Measurements from ENCODE around the gene FLYWCH2.
A peak's percentile ranks its signal among the peaks of the same experiment; 100 is the strongest.

Gene FLYWCH2

GRCh38 chr16:2902337-2903130 is 19.5 kb downstream of the FLYWCH2 start:
- no peak overlapping the region for H3K4me3 ChIP-seq (ENCODE audit: low read length in 2 of 2)
- peaks cover 0 to 1% (median 0%) of the 10 kb centered on the region in 3 experiments for H3K27me3 ChIP-seq (ENCODE audit: control insufficient read depth in 3 of 3, insufficient read depth in 3 of 3, low read depth in 1 of 3, low read length in 3 of 3)
- no peak overlapping the region for H2AK5ac ChIP-seq (ENCODE audit: low read depth, low read length)
- H3K23ac ChIP-seq (ENCODE audit: low read depth, low read length, poor library complexity): no peak overlapping the region
- no peaks in the 10 kb centered on the region for H3K9me3 ChIP-seq (replicated peaks in 1 of 2; ENCODE audit: control insufficient read depth in 2 of 2, insufficient read depth in 1 of 2, low read depth in 1 of 2, low read length in 2 of 2)
- H3K36me3 ChIP-seq (replicated peaks in 1 of 2; ENCODE audit: control insufficient read depth in 2 of 2, insufficient read depth in 2 of 2, low read length in 2 of 2): no peaks in the 10 kb centered on the region
- H3K4me2 ChIP-seq (ENCODE audit: insufficient read depth, low read length, poor library complexity, severe bottlenecking): no peak overlapping the region
- no peak overlapping the region for H2BK12ac ChIP-seq (ENCODE audit: low read length)
- H3K9ac ChIP-seq (ENCODE audit: low read depth, low read length, poor library complexity): no peak overlapping the region
- no CpG with 5 or more reads among the region's 9 CpGs for WGBS, 2 donors (ENCODE audit: extremely low coverage in 2 of 2, insufficient read length in 2 of 2, insufficient replicate concordance in 1 of 2)
- H2BK120ac ChIP-seq (ENCODE audit: low read depth, low read length): no peak overlapping the region
- no peak overlapping the region for H4K8ac ChIP-seq (ENCODE audit: low read depth, low read length)
- no peak overlapping the region for H2BK5ac ChIP-seq (ENCODE audit: low read length)
- no peak overlapping the region for H2AFZ ChIP-seq (ENCODE audit: low read length)
- no peak overlapping the region for H3K18ac ChIP-seq (ENCODE audit: low read length)
- no peaks in the 10 kb centered on the region for H3K79me1 ChIP-seq (ENCODE audit: low read depth, low read length)
- no peak for DNase-seq (ENCODE audit: low spot score)
- no peak overlapping the region for H3K14ac ChIP-seq (ENCODE audit: low read length)
- H2BK15ac ChIP-seq (ENCODE audit: low read length): no peak overlapping the region
- H3K4me1 ChIP-seq (ENCODE audit: control insufficient read depth in 2 of 2, insufficient read depth in 1 of 2, low read depth in 1 of 2, low read length in 2 of 2): peaks cover 12 to 17% of the 10 kb centered on the region in 2 donors
- H3K4ac ChIP-seq (ENCODE audit: low read length): no peak overlapping the region
- H4K91ac ChIP-seq (ENCODE audit: low read depth, low read length, poor library complexity): no peak overlapping the region
- H3K27ac ChIP-seq (replicated peaks; ENCODE audit: low read length): no peak overlapping the region

- H2BK15ac ChIP-seq (ENCODE audit: low read length): peak overlapping the region; percentile 75
Observed at GRCh38 chr16:2904100-2904921, 21.3 kb downstream of the FLYWCH2 start.

GRCh38 chr16:2904922-2905240 is 21.9 kb downstream of the FLYWCH2 start:
- Histone ChIP-seq H3K27me3 (ENCODE audit: control insufficient read depth in 3 of 3, insufficient read depth in 3 of 3, low read depth in 1 of 3, low read length in 3 of 3) (peaks cover 0 to 1% (median 0%) of the 10 kb centered on the region in 3 experiments), H2AK5ac (ENCODE audit: low read depth, low read length) (peak overlapping the region; percentile 94), H2BK120ac (ENCODE audit: low read depth, low read length) (no peak overlapping the region), H2AFZ (ENCODE audit: low read length) (peak overlapping the region; percentile 76), H2BK12ac (ENCODE audit: low read length) (peak overlapping the region; percentile 41), H3K14ac (ENCODE audit: low read length) (peak overlapping the region; percentile 75), H3K18ac (ENCODE audit: low read length) (peak overlapping the region; percentile 97), H3K36me3 (replicated peaks in 1 of 2; ENCODE audit: control insufficient read depth in 2 of 2, insufficient read depth in 2 of 2, low read length in 2 of 2) (no peaks in the 10 kb centered on the region), H3K23ac (ENCODE audit: low read depth, low read length, poor library complexity) (peak overlapping the region; percentile 100), H3K4me2 (ENCODE audit: insufficient read depth, low read length, poor library complexity, severe bottlenecking) (peak overlapping the region; percentile 98), H4K91ac (ENCODE audit: low read depth, low read length, poor library complexity) (no peak overlapping the region), H3K79me1 (ENCODE audit: low read depth, low read length) (no peaks in the 10 kb centered on the region), H3K4me1 (ENCODE audit: control insufficient read depth in 2 of 2, insufficient read depth in 1 of 2, low read depth in 1 of 2, low read length in 2 of 2) (peaks cover 2 to 3% of the 10 kb centered on the region in 2 donors), H2BK5ac (ENCODE audit: low read length) (peak overlapping the region; percentile 82), H3K4me3 (ENCODE audit: low read length in 2 of 2) (peak overlapping the region; percentile 89 to 93), H3K27ac (replicated peaks; ENCODE audit: low read length) (peak overlapping the region; percentile 46), H2BK15ac (ENCODE audit: low read length) (peak overlapping the region; percentile 75), H3K4ac (ENCODE audit: low read length) (peak overlapping the region; percentile 37), H3K9ac (ENCODE audit: low read depth, low read length, poor library complexity) (peak overlapping the region; percentile 93), H4K8ac (ENCODE audit: low read depth, low read length) (no peak overlapping the region), H3K9me3 (replicated peaks in 1 of 2; ENCODE audit: control insufficient read depth in 2 of 2, insufficient read depth in 1 of 2, low read depth in 1 of 2, low read length in 2 of 2) (no peaks in the 10 kb centered on the region)
- no peak for DNase-seq (ENCODE audit: low spot score)
- WGBS, 2 donors (ENCODE audit: extremely low coverage in 2 of 2, insufficient read length in 2 of 2, insufficient replicate concordance in 1 of 2): no CpG with 5 or more reads among the region's 32 CpGs

More at GRCh38 chr16:2904100-2904921, 21.3 kb downstream of the FLYWCH2 start:
- H3K4ac ChIP-seq (ENCODE audit: low read length): peak overlapping the region; percentile 17
- H3K36me3 ChIP-seq (replicated peaks in 1 of 2; ENCODE audit: control insufficient read depth in 2 of 2, insufficient read depth in 2 of 2, low read length in 2 of 2): no peaks in the 10 kb centered on the region
- no peak overlapping the region for H4K91ac ChIP-seq (ENCODE audit: low read depth, low read length, poor library complexity)
- WGBS, 2 donors (ENCODE audit: extremely low coverage in 2 of 2, insufficient read length in 2 of 2, insufficient replicate concordance in 1 of 2): no CpG with 5 or more reads among the region's 62 CpGs
- peak overlapping the region; percentile 82 for H2BK5ac ChIP-seq (ENCODE audit: low read length)
- H2BK120ac ChIP-seq (ENCODE audit: low read depth, low read length): no peak overlapping the region
- peak overlapping the region; percentile 75 for H3K14ac ChIP-seq (ENCODE audit: low read length)
- H2AFZ ChIP-seq (ENCODE audit: low read length): peak overlapping the region; percentile 76
- DNase-seq (ENCODE audit: low spot score): peak; percentile 86
- peak overlapping the region; percentile 98 for H3K4me2 ChIP-seq (ENCODE audit: insufficient read depth, low read length, poor library complexity, severe bottlenecking)
- H4K8ac ChIP-seq (ENCODE audit: low read depth, low read length): no peak overlapping the region
- no peak overlapping the region for H2BK12ac ChIP-seq (ENCODE audit: low read length)
- peak overlapping the region; percentile 97 for H3K18ac ChIP-seq (ENCODE audit: low read length)
- H3K4me3 ChIP-seq (ENCODE audit: low read length in 2 of 2): peak overlapping the region; percentile 89 to 93
- H3K27me3 ChIP-seq (ENCODE audit: control insufficient read depth in 3 of 3, insufficient read depth in 3 of 3, low read depth in 1 of 3, low read length in 3 of 3): peaks cover 0 to 1% (median 0%) of the 10 kb centered on the region in 3 experiments
- H3K4me1 ChIP-seq (ENCODE audit: control insufficient read depth in 2 of 2, insufficient read depth in 1 of 2, low read depth in 1 of 2, low read length in 2 of 2): peaks cover 3 to 4% of the 10 kb centered on the region in 2 donors
- H3K23ac ChIP-seq (ENCODE audit: low read depth, low read length, poor library complexity): peak overlapping the region; percentile 100
- H3K9ac ChIP-seq (ENCODE audit: low read depth, low read length, poor library complexity): peak overlapping the region; percentile 93
- no peaks in the 10 kb centered on the region for H3K9me3 ChIP-seq (replicated peaks in 1 of 2; ENCODE audit: control insufficient read depth in 2 of 2, insufficient read depth in 1 of 2, low read depth in 1 of 2, low read length in 2 of 2)
- peak overlapping the region; percentile 94 for H2AK5ac ChIP-seq (ENCODE audit: low read depth, low read length)
- no peaks in the 10 kb centered on the region for H3K79me1 ChIP-seq (ENCODE audit: low read depth, low read length)
- H3K27ac ChIP-seq (replicated peaks; ENCODE audit: low read length): peak overlapping the region; percentile 60
